Measurements from ENCODE around the gene COPZ1.

COPZ1 gene

GRCh38 chr12:54398995-54399793 is 74.3 kb downstream of the COPZ1 start:
- peak; percentile 46 for DNase-seq

- no peak for DNase-seq
Measured at GRCh38 chr12:54401119-54401518, 76.2 kb downstream of the COPZ1 start.
